HL-60 (cell line): Measurements from ENCODE around the gene COPG2.
"Not testable (repeated sequence)": the region's sequence is repeated elsewhere in the genome, so short reads cannot be mapped to it uniquely, and the experiment has no call there.

Experiments
- DNase-seq, 2 experiments: peaks; one replicate each; pipeline ENCODE4 v3.0.0-alpha.2; 2010 to 2020; ENCODE audit warnings: low read depth in 1 of 2, low spot score in 1 of 2
- H3K27ac ChIP-seq: fragments of 250-450 bp; sonication (Bioruptor Pico); replicated peaks from 2 replicates; pipeline ENCODE4 v1.5.1; 2020; ENCODE audit warnings: mild to moderate bottlenecking, moderate library complexity
- H3K27me3 ChIP-seq: fragments of 250-450 bp; sonication (Bioruptor Pico); 2 replicates; pipeline ENCODE4 v1.5.1; 2021; ENCODE audit warnings: mild to moderate bottlenecking, moderate library complexity; ENCODE audit not compliant: insufficient read depth, poor library complexity, severe bottlenecking
- H3K4me3 ChIP-seq: replicated peaks from 2 replicates; pipeline ENCODE4 v1.5.1; 2011; ENCODE audit warnings: mild to moderate bottlenecking, control low read depth, low read length; ENCODE audit not compliant: insufficient read depth
- GABPA ChIP-seq: IDR thresholded peaks from 2 replicates; pipeline ENCODE4 v1.6.1; 2012; ENCODE audit warnings: low read depth
- POLR2AphosphoS5 ChIP-seq: IDR thresholded peaks from 2 replicates; pipeline ENCODE4 v1.6.1; 2012; ENCODE audit warnings: low read depth
- SPI1 ChIP-seq: IDR thresholded peaks from 2 replicates; pipeline ENCODE4 v1.6.1; 2012; ENCODE audit warnings: low read depth, mild to moderate bottlenecking, borderline replicate concordance
- TF ChIP-seq, protein P1 (sequence below): IDR thresholded peaks from one replicate; pipeline ENCODE4 v1.5.1; 2011; ENCODE audit warnings: low read length, control low read depth, inconsistent platforms; ENCODE audit not compliant: insufficient read depth
- TF ChIP-seq, protein P2 (sequence below): IDR thresholded peaks from 2 replicates; pipeline ENCODE4 v1.6.1; 2012; ENCODE audit warnings: low read depth; ENCODE audit not compliant: insufficient replicate concordance

COPG2 gene

DNA sequence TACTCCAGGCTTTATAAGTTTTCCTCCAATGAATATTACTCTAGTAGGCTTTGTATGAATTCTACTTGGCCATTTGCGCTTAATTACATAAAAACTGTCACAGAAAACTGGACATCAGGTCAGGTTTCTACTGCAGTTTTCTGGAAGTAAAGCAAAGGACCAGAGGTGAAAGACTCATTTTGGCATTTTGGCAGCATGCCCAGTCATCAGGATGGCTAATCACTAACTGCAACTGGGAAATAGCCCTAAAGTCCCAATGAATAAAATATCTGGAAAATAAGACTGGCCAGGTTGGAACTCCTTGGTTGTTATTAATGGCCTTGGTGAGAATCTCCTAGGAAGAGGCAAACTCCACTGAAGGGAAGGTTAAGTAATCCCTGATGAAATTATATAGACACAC is 75.5 kb downstream of the COPG2 start:
- TF ChIP-seq, protein P1, sequence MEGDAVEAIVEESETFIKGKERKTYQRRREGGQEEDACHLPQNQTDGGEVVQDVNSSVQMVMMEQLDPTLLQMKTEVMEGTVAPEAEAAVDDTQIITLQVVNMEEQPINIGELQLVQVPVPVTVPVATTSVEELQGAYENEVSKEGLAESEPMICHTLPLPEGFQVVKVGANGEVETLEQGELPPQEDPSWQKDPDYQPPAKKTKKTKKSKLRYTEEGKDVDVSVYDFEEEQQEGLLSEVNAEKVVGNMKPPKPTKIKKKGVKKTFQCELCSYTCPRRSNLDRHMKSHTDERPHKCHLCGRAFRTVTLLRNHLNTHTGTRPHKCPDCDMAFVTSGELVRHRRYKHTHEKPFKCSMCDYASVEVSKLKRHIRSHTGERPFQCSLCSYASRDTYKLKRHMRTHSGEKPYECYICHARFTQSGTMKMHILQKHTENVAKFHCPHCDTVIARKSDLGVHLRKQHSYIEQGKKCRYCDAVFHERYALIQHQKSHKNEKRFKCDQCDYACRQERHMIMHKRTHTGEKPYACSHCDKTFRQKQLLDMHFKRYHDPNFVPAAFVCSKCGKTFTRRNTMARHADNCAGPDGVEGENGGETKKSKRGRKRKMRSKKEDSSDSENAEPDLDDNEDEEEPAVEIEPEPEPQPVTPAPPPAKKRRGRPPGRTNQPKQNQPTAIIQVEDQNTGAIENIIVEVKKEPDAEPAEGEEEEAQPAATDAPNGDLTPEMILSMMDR: no peak
- no peak for TF ChIP-seq GABPA
- no peak for TF ChIP-seq SPI1
- TF ChIP-seq POLR2AphosphoS5: no peak
- TF ChIP-seq, protein P2, sequence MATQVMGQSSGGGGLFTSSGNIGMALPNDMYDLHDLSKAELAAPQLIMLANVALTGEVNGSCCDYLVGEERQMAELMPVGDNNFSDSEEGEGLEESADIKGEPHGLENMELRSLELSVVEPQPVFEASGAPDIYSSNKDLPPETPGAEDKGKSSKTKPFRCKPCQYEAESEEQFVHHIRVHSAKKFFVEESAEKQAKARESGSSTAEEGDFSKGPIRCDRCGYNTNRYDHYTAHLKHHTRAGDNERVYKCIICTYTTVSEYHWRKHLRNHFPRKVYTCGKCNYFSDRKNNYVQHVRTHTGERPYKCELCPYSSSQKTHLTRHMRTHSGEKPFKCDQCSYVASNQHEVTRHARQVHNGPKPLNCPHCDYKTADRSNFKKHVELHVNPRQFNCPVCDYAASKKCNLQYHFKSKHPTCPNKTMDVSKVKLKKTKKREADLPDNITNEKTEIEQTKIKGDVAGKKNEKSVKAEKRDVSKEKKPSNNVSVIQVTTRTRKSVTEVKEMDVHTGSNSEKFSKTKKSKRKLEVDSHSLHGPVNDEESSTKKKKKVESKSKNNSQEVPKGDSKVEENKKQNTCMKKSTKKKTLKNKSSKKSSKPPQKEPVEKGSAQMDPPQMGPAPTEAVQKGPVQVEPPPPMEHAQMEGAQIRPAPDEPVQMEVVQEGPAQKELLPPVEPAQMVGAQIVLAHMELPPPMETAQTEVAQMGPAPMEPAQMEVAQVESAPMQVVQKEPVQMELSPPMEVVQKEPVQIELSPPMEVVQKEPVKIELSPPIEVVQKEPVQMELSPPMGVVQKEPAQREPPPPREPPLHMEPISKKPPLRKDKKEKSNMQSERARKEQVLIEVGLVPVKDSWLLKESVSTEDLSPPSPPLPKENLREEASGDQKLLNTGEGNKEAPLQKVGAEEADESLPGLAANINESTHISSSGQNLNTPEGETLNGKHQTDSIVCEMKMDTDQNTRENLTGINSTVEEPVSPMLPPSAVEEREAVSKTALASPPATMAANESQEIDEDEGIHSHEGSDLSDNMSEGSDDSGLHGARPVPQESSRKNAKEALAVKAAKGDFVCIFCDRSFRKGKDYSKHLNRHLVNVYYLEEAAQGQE: no peak

DNA sequence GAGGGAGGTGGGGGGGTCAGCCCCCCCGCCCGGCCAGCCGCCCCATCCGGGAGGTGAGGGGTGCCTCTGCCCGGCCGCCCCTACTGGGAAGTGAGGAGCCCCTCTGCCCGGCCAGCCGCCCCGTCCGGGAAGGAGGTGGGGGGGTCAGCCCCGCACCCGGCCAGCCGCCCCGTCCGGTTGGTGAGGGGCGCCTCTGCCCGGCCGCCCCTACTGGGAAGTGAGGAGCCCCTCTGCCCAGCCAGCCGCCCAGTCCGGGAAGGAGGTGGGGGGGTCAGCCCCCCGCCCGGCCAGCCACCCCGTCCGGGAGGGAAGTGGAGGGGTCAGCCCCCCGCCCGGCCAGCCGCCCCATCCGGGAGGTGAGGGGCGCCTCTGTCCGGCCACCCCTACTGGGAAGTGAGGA is 77.1 kb downstream of the COPG2 start:
- not testable (repeated sequence) for H3K4me3 ChIP-seq, DNase-seq, H3K27ac ChIP-seq, H3K27me3 ChIP-seq

More for the DNA sequence above, 75.5 kb downstream of the COPG2 start:
- Histone ChIP-seq H3K27me3 (no peaks in the 10 kb centered on the region), H3K27ac (no peak overlapping the region), H3K4me3 (no peak overlapping the region)
- DNase-seq: no peak

DNA sequence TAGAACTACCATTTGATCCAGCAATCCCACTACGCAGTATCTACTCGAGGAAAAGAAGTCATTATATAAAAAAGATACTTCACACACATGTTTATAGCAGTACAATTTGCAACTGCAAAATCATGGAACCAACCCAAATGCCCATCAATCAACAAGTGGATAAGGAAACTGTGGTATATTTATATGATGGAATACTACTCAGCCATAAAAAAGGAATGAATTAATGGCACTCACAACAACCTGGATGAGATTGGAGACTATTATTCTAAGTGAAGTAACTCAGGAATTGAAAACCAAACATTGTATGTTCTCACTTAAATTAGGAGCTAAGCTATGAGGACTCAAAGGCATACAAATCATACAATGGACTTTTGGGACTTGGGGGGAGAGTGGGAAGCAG is 82.6 kb downstream of the COPG2 start:
- not testable (repeated sequence) for H3K27me3 ChIP-seq, H3K4me3 ChIP-seq, H3K27ac ChIP-seq, DNase-seq

DNA sequence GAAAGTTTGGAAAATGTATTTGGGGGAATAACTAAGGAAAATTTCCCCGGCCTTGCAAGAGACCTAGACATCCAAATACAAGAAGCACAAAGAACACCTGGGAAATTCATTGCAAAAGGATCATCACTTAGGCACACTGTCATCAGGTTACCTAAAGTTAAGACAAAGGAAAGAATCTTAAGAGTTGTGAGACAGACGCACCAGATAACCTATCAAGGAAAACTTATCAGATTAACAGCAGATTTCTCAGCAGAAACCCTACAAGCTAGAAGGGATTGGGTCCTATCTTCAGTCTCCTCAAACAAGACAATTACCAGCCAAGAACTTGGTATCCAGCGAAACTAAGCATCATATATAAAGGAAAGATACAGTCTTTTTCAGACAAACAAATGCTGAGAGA is 93.4 kb downstream of the COPG2 start:
- H3K4me3 ChIP-seq, H3K27me3 ChIP-seq: not testable (repeated sequence)

DNA sequence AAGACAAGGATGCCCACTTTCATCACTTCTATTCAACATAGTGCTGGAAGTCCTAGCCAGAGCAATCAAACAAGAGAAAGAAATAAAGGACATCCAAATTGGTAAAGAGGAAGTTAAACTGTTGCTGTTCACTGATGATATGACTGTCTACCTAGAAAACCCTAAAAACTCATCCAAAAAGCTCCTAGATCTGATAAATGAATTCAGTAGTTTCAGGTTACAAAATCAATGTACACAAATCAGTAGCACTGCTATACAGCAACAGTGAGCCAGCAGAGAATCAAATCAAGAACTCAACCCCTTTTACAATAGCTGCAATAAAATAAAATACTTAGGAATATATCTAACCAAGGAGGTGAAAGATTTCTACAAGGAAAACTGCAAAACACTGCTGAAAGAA is 98.4 kb downstream of the COPG2 start:
- H3K27me3 ChIP-seq, DNase-seq, H3K27ac ChIP-seq, H3K4me3 ChIP-seq: not testable (repeated sequence)

More for the DNA sequence above, 93.4 kb downstream of the COPG2 start:
- DNase-seq, H3K27ac ChIP-seq: not testable (repeated sequence)

DNA sequence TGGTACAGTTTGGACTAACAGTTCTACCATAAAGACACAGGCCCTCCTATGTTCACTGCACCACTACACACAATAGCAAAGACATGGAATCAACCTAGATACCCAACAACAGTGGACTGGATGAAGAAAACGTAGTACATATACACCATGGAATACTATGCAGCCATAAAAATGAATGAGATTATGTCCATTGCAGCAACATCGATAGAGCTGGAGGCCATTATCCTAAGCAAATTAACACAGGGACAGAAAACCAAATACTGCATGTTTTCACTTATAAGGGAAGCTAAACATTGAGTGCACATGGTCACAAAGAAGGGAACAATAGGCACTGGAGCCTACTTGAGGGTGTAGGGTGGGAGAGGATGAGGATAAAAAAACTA is 101.7 kb downstream of the COPG2 start:
- Histone ChIP-seq H3K4me3 (no peak overlapping the region), H3K27ac (no peak overlapping the region), H3K27me3 (no peaks in the 10 kb centered on the region)
- no peak for DNase-seq
- TF ChIP-seq POLR2AphosphoS5: no peak
- TF ChIP-seq, protein P1: no peak
- no peak for TF ChIP-seq SPI1
- no peak for TF ChIP-seq GABPA
- TF ChIP-seq, protein P2: no peak
